Dermis blood vessel endothelial cell (primary cell): Measurements from ENCODE around the gene AEBP1. TPM values are rescaled to one million over a fixed set of nuclear protein-coding genes. Genes with fewer than 3 reads are reported as not detected.

Experiments
- DNase-seq: peaks from one replicate; pipeline ENCODE4 v3.0.0; 2010
- total RNA-seq: library from RNA; depleted of rRNA; stranded (reverse); fragments of >200 nt; gene quantifications from 2 replicates; pipeline ENCODE4 v1.2.3, GENCODE V29; 2014

AEBP1 gene
- total RNA-seq, 1 donor from 2014 or later, result 12.9 TPM

DNA sequence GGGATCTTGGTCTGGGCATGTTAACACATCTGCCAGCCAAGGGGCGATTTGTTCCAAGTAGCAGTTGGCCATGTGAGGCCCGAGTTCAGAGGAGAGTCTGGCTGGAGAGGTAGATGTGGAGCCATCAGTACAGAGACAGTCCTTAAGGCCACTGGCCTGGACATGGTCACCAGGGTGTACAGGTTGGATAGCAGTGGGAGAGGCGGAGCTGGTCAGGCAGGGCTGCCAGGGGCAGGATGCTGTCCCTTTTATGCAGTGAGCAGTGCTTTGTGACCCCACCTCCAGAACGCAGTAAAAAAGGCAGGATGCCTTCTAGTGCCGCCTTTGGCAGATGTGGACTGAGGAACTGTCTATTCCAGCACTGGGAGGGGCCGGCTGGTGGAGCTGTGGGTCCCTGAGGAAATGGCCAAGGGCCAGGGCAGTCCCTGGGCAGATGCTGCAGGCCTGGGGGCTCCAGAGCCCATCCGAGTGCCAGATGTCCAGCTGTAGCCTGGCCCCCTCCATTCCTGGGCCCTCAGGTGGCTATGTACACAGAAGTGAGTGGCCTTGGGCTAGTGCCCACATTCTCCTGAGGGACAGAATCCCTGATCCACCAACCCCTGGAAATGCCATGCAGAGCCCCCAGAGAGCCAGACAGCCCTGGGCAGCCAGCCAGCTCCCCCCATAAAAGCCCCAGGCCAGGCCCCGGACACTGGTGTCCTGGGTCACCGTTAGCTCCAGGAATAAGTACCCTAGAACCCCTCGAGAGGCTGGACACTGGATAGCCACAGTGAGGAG, 54.1 kb downstream of the AEBP1 start:
- DNase-seq, result no peak

DNA sequence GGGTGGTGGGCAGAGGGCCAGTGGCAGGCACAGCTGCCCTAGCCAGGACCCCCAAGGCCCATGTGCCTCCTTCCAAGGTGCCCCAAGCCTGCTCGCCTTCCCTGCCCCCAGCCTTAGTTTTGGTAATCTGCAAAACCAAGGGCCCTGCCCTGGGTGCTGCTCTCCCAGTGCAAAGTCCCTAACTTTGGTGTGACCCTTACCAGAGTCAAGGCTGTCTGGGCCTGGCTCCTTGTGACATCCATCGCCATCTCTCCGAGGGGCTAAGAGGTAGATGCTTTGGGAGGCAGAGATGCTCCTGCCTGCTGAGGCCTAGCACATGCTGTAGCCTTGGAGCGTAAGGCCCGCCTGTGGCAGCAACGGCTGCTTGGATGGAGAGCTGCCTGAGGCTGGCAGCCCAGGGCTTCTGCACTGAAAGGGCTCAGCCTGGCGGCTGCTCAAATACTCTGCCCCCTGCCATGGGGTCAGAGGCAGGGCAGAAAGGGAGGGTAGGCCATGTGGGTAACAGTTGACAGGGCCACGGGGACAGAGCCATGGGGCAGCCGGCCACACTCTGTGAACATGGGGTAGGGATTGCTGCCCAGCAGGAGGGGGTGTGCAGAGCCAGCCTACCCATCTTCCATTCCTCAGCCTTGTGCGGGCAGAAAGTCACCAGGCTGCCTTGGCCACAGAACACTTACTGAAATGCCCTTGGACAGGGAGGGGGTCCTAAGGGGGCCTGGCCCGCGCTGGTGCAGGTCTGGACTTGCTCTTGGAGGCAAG, 54.9 kb downstream of the AEBP1 start:
- no peak for DNase-seq

DNA sequence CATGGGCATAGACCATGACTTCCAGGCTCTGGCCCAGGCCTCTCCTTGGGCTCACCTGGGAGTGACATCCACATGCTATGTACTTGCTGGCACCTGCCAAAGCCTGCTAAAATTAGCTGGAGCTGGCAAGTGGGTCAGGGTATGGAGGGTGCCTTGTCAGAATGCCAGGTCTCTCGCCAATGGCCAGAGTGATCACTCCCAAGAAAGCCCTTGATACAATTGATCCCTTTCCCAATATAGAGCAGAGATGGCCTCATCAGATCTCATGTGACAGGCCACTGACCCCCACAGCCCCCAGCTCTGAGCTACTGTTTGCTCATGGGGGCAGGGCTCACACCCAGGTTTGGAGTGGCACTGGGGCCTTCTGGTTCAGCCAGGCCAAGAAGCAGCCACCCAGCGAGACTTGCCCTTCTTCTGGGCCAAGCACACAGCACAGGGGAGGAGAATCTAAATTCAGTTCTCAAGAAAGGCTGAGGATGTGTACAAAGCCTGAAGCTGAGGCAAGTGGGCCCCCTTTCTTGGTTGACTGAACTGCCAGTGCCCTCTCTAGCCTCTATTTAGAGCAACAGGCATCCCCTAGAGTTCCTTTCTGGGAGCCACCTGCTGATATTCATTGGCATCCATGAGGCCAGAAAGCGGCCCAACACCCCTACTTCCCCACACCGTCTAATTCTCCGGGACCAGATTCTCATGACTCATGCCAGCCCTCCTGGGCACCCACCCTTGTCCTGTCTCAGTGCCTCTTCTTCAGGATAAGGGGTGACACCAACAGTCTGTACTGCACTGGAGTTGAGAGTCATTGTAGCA, 55.9 kb downstream of the AEBP1 start:
- no peak for DNase-seq

DNA sequence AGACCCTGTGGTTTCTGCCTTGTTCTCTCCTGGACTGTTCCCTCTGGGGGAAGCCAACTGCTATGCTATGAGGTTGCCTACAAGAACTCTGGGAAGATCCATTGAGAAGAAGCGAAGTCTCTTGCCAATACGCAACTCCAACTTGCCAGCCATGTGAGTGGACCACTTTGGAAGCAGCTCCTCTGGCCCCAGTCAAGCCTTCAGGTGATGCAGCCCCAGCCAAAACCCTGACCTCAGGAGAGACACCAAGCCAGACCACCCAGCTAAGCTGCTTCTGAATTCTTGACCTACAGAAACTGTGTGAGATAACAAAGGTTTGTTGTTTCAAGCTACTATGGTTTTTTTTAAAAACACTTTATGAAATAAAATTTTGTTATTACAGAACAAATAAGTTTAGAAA, 57.2 kb downstream of the AEBP1 start:
- no peak for DNase-seq

DNA sequence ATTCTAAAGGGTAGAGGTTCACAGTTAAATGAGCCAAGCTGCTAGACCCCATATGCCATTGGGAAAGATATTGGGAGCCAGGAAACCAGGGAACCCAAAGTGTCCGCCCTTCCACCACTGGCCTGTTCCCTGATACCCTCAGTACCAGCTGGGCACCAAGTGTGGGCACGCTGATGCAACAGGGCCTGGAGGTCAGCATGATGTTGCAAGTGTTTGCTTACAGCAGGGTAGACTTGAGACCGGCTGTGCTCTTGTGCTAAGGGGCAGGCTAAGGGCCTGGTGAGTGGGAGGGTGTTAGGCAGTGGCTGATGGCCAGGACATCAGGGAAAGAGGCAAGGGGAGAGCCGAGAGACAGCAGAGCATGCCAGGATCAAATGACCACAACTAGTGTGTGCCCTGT, 58.0 kb downstream of the AEBP1 start:
- no peak for DNase-seq

DNA sequence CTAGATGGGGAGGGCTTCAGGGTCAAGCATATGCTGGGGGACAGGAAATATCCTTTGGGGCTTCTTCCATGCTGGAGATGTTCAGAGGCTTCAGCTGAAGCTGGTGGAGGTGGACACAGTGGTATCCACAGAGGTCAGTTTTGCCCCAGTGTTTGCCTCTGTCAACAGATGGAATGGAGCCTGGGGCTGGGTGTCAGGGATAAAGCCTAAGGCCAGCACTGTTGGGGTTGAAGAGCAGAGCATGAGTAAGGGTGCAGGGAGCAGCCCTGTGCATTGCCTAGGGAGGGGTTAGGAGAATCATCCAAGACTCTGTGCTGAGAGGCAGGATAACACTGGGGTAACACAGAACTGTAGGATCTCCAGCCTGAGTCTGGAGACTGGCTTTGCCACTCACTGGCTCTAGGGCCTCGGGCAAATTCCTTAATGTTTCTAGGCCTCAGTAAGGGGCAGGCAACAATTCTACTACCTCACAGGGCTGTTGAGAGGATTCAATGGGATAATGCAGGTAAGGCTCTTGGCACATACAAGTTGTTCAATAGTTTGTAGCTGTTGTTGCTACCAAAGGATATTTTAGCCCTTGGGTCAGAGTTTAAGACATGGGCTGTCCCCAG, 58.7 kb downstream of the AEBP1 start:
- DNase-seq, result no peak

DNA sequence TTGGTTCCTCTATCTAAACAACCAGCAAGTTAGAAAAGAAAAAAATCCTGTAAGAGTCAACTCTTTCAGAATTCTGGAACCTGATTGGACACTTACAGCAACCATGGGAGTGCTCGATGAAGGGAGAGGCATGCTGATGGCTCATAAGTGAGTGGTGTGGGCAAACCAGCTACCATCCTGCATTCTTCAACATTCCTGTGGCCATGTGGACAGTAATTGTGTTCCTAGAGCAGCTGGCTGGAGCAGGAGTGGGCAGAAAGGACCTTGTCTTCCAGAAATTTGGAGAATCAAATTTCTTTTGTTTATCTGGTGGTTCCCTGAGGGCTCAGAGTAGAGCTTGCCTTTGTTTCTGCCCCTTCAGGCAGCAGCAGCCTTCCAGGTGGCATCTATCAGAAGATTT, 59.4 kb downstream of the AEBP1 start:
- no peak for DNase-seq

Other genes starting within 250 kb of the AEBP1 start
- 56.5 and 88.3 TPM in 2 replicates for gene MRPS24, start 234.8 kb upstream of the AEBP1 start, total RNA-seq
- gene URGCP, start 197.7 kb upstream of the AEBP1 start, total RNA-seq, result 27.5 and 34.2 TPM in 2 replicates
- 6.1 and 9.5 TPM in 2 replicates for gene UBE2D4, start 177.9 kb upstream of the AEBP1 start, total RNA-seq
- not detected in 2 replicates for gene SPDYE1, start 106.4 kb upstream of the AEBP1 start, total RNA-seq
- 153 and 182 TPM in 2 replicates for gene DBNL, start 59.6 kb upstream of the AEBP1 start, total RNA-seq
- gene PGAM2, start 38.8 kb upstream of the AEBP1 start, total RNA-seq, result 0.19 and 0.51 TPM in 2 replicates
- 13.9 and 16.2 TPM in 2 replicates for gene POLM, start 21.8 kb upstream of the AEBP1 start, total RNA-seq
- gene POLD2, start 19.2 kb downstream of the AEBP1 start, total RNA-seq, result 44.4 and 89.1 TPM in 2 replicates
- not detected in 2 replicates for gene MYL7, start 37.0 kb downstream of the AEBP1 start, total RNA-seq
- 0.23 TPM in 1 of 2 replicates, not detected in the other for gene GCK, start 85.1 kb downstream of the AEBP1 start, total RNA-seq
- 77.9 and 93.4 TPM in 2 replicates for gene YKT6, start 96.6 kb downstream of the AEBP1 start, total RNA-seq
- 0.09 and 0.17 TPM in 2 replicates for gene CAMK2B, start 221.2 kb downstream of the AEBP1 start, total RNA-seq